HG02938 (cell line): ENCODE data around the gene GJB2.
"Not testable (repeated sequence)": the region's sequence is repeated elsewhere in the genome, so short reads cannot be mapped to it uniquely, and the experiment has no call there.

Experiments used
- ATAC-seq: cut with Tn5 transposase; IDR thresholded peaks from one replicate; pipeline ENCODE4 v1.9.1; 2021; ENCODE audit warnings: mild to moderate bottlenecking, moderate library complexity; ENCODE audit not compliant: unreplicated experiment

GJB2 gene

GRCh38 chr13:20171364-20171763 lies 21.4 kb downstream of the GJB2 start:
- ATAC-seq = no peak

- no peak for ATAC-seq
These were observed 21.8 kb downstream of the GJB2 start for GRCh38 chr13:20170921-20171320.

GRCh38 chr13:20168396-20168795 lies 24.3 kb downstream of the GJB2 start:
- no peak for ATAC-seq

GRCh38 chr13:20165417-20166257 lies 27.1 kb downstream of the GJB2 start:
- no peak for ATAC-seq

- ATAC-seq = no peak
These were observed 30.8 kb downstream of the GJB2 start for GRCh38 chr13:20161951-20162300.

GRCh38 chr13:20161275-20161950 lies 31.3 kb downstream of the GJB2 start:
- ATAC-seq = peak; percentile 43

- ATAC-seq = peak; percentile 56
These were observed 32.1 kb downstream of the GJB2 start, which contains the start of gene GJA3 for GRCh38 chr13:20160306-20161274. Gene GJA3 (minus strand): TSS chr13:20161052. CDS start chr13:20143288, 17,764 bp downstream.

- ATAC-seq = no peak
These were observed 33.0 kb downstream of the GJB2 start for GRCh38 chr13:20159646-20160305.

- ATAC-seq = no peak
These were observed 35.5 kb downstream of the GJB2 start for GRCh38 chr13:20157151-20157796.

GRCh38 chr13:20156702-20157101 lies 36.0 kb downstream of the GJB2 start:
- no peak for ATAC-seq

- not testable (repeated sequence) for ATAC-seq
These were observed 39.4 kb downstream of the GJB2 start for GRCh38 chr13:20153290-20153689.

- no peak for ATAC-seq
These were observed 41.1 kb downstream of the GJB2 start for GRCh38 chr13:20151612-20152011.

- no peak for ATAC-seq
These were observed 41.7 kb downstream of the GJB2 start for GRCh38 chr13:20151016-20151415.

GRCh38 chr13:20150561-20150960 lies 42.2 kb downstream of the GJB2 start:
- ATAC-seq = no peak

GRCh38 chr13:20149762-20150161 lies 43.0 kb downstream of the GJB2 start:
- no peak for ATAC-seq

GRCh38 chr13:20148501-20149183 lies 44.1 kb downstream of the GJB2 start:
- ATAC-seq = no peak

GRCh38 chr13:20146381-20146780 lies 46.4 kb downstream of the GJB2 start:
- ATAC-seq = no peak

- ATAC-seq = no peak
These were observed 47.2 kb downstream of the GJB2 start for GRCh38 chr13:20145521-20145920.

- no peak for ATAC-seq
These were observed 48.4 kb downstream of the GJB2 start for GRCh38 chr13:20144141-20144850.
